Astrocyte (in vitro differentiated cells and primary cell): ENCODE measurements around the gene ACOX1. TPM values are rescaled to one million over a fixed set of nuclear protein-coding genes. Genes with fewer than 3 reads are reported as not detected.

Experiments
- DNase-seq: peaks from one replicate; pipeline ENCODE4 v3.0.0-alpha.2; 2010; ENCODE audit warnings: low read depth
- FAIRE-seq: peaks from 2 replicates; lab custom pipeline; 2011; peaks lifted over from hg19 to GRCh38; lab: Jason Lieb, UNC
- H2AFZ ChIP-seq: 2 replicates; pipeline ENCODE4 v1.6.0; 2012; ENCODE audit warnings: low read depth, low read length, inconsistent platforms
- H3K27ac ChIP-seq: 2 replicates; pipeline ENCODE4 v1.5.1; 2011; ENCODE audit warnings: low read depth, low read length, inconsistent platforms
- H3K27me3 ChIP-seq: 2 replicates; pipeline ENCODE4 v1.6.0; 2011; ENCODE audit warnings: low read length, inconsistent platforms; ENCODE audit not compliant: insufficient read depth
- H3K36me3 ChIP-seq: 2 replicates; pipeline ENCODE4 v1.5.1; 2011; ENCODE audit warnings: low read length, inconsistent platforms; ENCODE audit not compliant: insufficient read depth
- H3K4me1 ChIP-seq: 2 replicates; pipeline ENCODE4 v1.5.1; 2011; ENCODE audit warnings: low read length, inconsistent platforms; ENCODE audit not compliant: insufficient read depth
- H3K4me2 ChIP-seq: 2 replicates; pipeline ENCODE4 v1.6.0; 2012; ENCODE audit warnings: low read length, inconsistent platforms
- H3K4me3 ChIP-seq: 2 replicates; pipeline ENCODE4 v1.5.1; 2011; ENCODE audit warnings: low read depth, mild to moderate bottlenecking, low read length, inconsistent platforms; ENCODE audit not compliant: insufficient read depth
- H3K79me2 ChIP-seq: 2 replicates; pipeline ENCODE4 v1.6.0; 2012; ENCODE audit warnings: mild to moderate bottlenecking, low read length, inconsistent platforms; ENCODE audit not compliant: insufficient read depth
- H3K9ac ChIP-seq: 2 replicates; pipeline ENCODE4 v1.6.0; 2012; ENCODE audit warnings: mild to moderate bottlenecking, low read length, inconsistent platforms
- H3K9me3 ChIP-seq: 2 replicates; pipeline ENCODE4 v1.5.1; 2012; ENCODE audit warnings: low read depth, mild to moderate bottlenecking, low read length, inconsistent platforms; ENCODE audit not compliant: insufficient read depth
- H4K20me1 ChIP-seq: 2 replicates; pipeline ENCODE4 v1.6.0; 2012; ENCODE audit warnings: low read length, inconsistent platforms; ENCODE audit not compliant: insufficient read depth
- H3K27ac Mint-ChIP-seq: one replicate; pipeline ENCODE4 v1.8.0; 2021; ENCODE audit warnings: mild to moderate bottlenecking, mixed read lengths; ENCODE audit not compliant: unreplicated experiment
- H3K27me3 Mint-ChIP-seq: one replicate; pipeline ENCODE4 v1.8.0; 2021; ENCODE audit warnings: low read depth, mixed read lengths; ENCODE audit not compliant: unreplicated experiment
- H3K36me3 Mint-ChIP-seq: one replicate; pipeline ENCODE4 v1.8.0; 2021; ENCODE audit warnings: low read depth, mixed read lengths; ENCODE audit not compliant: unreplicated experiment
- H3K4me1 Mint-ChIP-seq: one replicate; pipeline ENCODE4 v1.8.0; 2021; ENCODE audit warnings: low read depth, mixed read lengths; ENCODE audit not compliant: unreplicated experiment
- H3K4me3 Mint-ChIP-seq: one replicate; pipeline ENCODE4 v1.8.0; 2021; ENCODE audit warnings: mild to moderate bottlenecking, moderate library complexity, mixed read lengths; ENCODE audit not compliant: unreplicated experiment
- H3K9me3 Mint-ChIP-seq: one replicate; pipeline ENCODE4 v1.8.0; 2021; ENCODE audit warnings: mild to moderate bottlenecking, mixed read lengths; ENCODE audit not compliant: unreplicated experiment
- CTCF ChIP-seq: IDR thresholded peaks from 2 replicates; pipeline ENCODE4 v1.5.1; 2011; ENCODE audit warnings: low read depth, mild to moderate bottlenecking, inconsistent platforms, low read length, moderate library complexity; ENCODE audit not compliant: insufficient read depth
- EZH2 ChIP-seq: IDR thresholded peaks from 2 replicates; pipeline ENCODE4 v1.6.1; 2012; ENCODE audit warnings: mild to moderate bottlenecking, low read length, inconsistent platforms; ENCODE audit not compliant: insufficient read depth
- total RNA-seq: library from RNA; stranded (reverse); gene quantifications from 2 replicates; pipeline ENCODE4 v1.2.1, GENCODE V29; 2021

The ACOX1 gene
- total RNA-seq, 1 donor from 2014 or later, result 61.3 TPM

DNA sequence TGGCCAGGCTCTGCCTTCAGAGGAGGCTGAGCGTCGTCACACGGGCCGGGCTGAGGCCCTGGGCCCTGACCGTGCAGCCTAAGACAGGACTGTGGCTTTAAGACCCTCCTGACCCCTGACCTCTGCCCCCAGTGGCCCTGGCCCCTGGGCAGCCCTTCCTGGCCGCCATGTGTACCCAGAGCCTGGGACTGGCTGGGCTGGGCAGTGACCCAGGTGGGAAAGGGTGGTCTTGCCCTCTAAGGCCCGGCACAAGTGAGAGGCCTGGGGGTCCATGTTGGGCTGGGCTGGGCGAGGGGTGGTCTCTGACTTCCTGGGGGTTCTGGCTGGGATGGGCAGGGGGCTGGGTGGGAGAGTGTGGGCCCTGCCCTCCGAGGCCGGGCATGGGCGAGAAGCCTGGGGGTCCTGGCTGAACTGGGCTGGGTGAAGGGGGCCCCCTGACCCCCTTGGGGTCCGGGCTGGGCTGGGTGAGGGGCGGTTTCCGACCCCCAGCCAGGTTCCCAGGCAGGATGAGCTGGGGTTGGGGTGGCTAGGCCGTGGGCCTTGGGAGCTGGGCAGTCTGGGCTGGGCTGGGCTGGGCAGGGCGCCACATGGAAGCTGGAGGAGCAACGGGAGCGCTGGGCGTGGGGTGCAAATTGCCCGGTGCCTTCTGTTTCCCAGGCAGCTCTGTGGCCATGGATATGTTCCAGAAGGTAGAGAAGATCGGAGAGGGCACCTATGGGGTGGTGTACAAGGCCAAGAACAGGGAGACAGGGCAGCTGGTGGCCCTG, 22.0 kb upstream of the ACOX1 start, which contains the start of gene CDK3:
CDK3 (plus strand) TSS at position 101 of the 767 bp plus-strand sequence; CDS start at position 672, 571 bp downstream.
- H3K27me3 ChIP-seq, result no peaks in the 10 kb centered on the region
- Mint-ChIP-seq H3K36me3 (peaks cover 8% of the 10 kb centered on the region), H3K27ac (no peak within 1 kb of the TSS), H3K27me3 (no peaks in the 10 kb centered on the region), H3K4me3 (no peak within 1 kb of the TSS), H3K9me3 (no peaks in the 10 kb centered on the region), H3K4me1 (peaks cover 18% of the 10 kb centered on the region)
- H3K4me1 ChIP-seq, result peaks cover 12% of the 10 kb centered on the region
- H2AFZ ChIP-seq, result no peak within 1 kb of the TSS
- DNase-seq (no peak), FAIRE-seq (no peak)
- no peaks in the 10 kb centered on the region for H4K20me1 ChIP-seq
- H3K79me2 ChIP-seq, result no peaks in the 10 kb centered on the region
- TF ChIP-seq CTCF, result no peak
- TF ChIP-seq EZH2, result no peak
- no peak within 1 kb of the TSS for H3K9ac ChIP-seq
- H3K9me3 ChIP-seq, result no peaks in the 10 kb centered on the region
- no peak within 1 kb of the TSS for H3K4me2 ChIP-seq
- no peak within 1 kb of the TSS for H3K27ac ChIP-seq
- H3K4me3 ChIP-seq, result no peak within 1 kb of the TSS
- H3K36me3 ChIP-seq, result no peaks in the 10 kb centered on the region

GRCh38 chr17:76000016-76000754, 21.2 kb upstream of the ACOX1 start:
- Histone ChIP-seq H4K20me1 (no peaks in the 10 kb centered on the region), H3K27ac (no peak overlapping the region), H3K36me3 (no peaks in the 10 kb centered on the region), H3K4me3 (no peak overlapping the region), H3K4me2 (no peak overlapping the region), H3K9ac (no peak overlapping the region), H3K79me2 (no peaks in the 10 kb centered on the region), H3K4me1 (peaks cover 12% of the 10 kb centered on the region), H2AFZ (no peak overlapping the region), H3K27me3 (no peaks in the 10 kb centered on the region), H3K9me3 (no peaks in the 10 kb centered on the region)
- H3K4me3 Mint-ChIP-seq, result no peak overlapping the region
- H3K9me3 Mint-ChIP-seq, result no peaks in the 10 kb centered on the region
- H3K27me3 Mint-ChIP-seq, result no peaks in the 10 kb centered on the region
- peaks cover 13% of the 10 kb centered on the region for H3K4me1 Mint-ChIP-seq
- FAIRE-seq (no peak), DNase-seq (no peak)
- peaks cover 8% of the 10 kb centered on the region for H3K36me3 Mint-ChIP-seq
- no peak overlapping the region for H3K27ac Mint-ChIP-seq
- TF ChIP-seq EZH2, result no peak
- TF ChIP-seq CTCF, result peak; percentile 44
